Measurements from ENCODE around the gene PDE4D. TPM values are rescaled to one million over a fixed set of nuclear protein-coding genes. Genes with fewer than 3 reads are reported as not detected.
"Not testable (repeated sequence)": the region's sequence is repeated elsewhere in the genome, so short reads cannot be mapped to it uniquely, and the experiment has no call there.

Gene PDE4D
- total RNA-seq, 1 donor from 2014 or later = 11.8 TPM

DNA sequence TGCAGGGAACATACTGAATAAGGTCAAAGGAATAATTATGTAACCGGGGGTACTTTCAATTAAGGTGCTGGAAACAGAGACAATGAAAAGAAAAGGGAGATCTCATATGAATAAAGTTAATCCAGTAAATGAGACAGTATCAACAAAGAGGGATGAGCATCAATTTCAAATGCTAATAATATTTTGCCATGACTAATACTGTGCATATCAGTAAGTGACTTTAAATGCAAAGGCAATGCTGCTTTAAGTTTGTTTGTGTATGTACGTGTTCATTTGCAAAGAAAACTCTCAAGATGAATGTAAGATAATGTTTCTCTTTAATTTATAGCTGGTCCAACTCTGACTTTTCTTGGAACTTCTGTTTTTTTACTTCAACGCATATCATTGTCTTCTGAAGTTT is 139.9 kb downstream of the PDE4D start:
- H3K9me3 Mint-ChIP-seq = no peaks in the 10 kb centered on the region
- no peak overlapping the region for H3K27ac Mint-ChIP-seq (ENCODE audit: unreplicated experiment)
- DNase-seq (ENCODE audit: low read depth, low spot score) = no peak
- peaks cover 7% of the 10 kb centered on the region for H3K4me1 Mint-ChIP-seq
- no peak overlapping the region for H3K4me3 Mint-ChIP-seq
- H3K36me3 Mint-ChIP-seq (ENCODE audit: low read depth) = no peaks in the 10 kb centered on the region
- H3K27me3 Mint-ChIP-seq (ENCODE audit: low read depth) = no peaks in the 10 kb centered on the region
- TF ChIP-seq, protein P1, sequence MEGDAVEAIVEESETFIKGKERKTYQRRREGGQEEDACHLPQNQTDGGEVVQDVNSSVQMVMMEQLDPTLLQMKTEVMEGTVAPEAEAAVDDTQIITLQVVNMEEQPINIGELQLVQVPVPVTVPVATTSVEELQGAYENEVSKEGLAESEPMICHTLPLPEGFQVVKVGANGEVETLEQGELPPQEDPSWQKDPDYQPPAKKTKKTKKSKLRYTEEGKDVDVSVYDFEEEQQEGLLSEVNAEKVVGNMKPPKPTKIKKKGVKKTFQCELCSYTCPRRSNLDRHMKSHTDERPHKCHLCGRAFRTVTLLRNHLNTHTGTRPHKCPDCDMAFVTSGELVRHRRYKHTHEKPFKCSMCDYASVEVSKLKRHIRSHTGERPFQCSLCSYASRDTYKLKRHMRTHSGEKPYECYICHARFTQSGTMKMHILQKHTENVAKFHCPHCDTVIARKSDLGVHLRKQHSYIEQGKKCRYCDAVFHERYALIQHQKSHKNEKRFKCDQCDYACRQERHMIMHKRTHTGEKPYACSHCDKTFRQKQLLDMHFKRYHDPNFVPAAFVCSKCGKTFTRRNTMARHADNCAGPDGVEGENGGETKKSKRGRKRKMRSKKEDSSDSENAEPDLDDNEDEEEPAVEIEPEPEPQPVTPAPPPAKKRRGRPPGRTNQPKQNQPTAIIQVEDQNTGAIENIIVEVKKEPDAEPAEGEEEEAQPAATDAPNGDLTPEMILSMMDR (conservative IDR thresholded peaks at IDR 0.05) = no peak

DNA sequence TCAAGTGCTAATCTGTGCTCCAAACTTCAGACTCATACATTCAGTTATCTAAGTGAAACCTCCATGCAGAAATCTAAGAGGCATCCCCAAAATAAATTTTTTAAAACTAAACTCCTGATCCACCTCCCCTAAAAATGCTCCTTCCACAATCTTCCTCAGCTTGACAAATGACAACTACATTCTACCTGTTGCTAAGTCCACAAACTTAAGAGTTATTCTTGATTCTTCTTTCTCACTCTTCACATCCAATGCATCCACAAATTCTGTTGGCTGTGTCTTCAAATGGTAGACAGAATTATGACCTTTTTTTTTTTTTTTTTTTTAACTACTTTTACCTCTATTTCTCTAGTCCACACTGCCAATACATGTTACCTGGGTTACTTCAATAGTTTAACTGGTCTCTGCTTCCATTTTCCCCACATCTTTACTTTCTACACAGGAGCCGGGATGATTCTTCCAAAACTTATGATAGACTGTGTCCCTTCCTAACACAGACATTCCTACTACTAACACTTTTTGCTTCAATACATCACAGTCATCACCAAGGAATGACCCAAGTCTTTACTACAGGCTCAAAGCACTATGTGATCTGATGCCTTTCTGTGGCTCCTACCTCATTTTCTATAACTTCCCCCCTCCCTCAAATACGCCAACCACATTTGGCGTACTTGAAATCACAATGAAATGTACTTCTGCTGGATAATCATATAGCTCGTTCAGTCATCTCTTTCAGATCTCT is 143.6 kb downstream of the PDE4D start:
- no peaks in the 10 kb centered on the region for H3K9me3 Mint-ChIP-seq

DNA sequence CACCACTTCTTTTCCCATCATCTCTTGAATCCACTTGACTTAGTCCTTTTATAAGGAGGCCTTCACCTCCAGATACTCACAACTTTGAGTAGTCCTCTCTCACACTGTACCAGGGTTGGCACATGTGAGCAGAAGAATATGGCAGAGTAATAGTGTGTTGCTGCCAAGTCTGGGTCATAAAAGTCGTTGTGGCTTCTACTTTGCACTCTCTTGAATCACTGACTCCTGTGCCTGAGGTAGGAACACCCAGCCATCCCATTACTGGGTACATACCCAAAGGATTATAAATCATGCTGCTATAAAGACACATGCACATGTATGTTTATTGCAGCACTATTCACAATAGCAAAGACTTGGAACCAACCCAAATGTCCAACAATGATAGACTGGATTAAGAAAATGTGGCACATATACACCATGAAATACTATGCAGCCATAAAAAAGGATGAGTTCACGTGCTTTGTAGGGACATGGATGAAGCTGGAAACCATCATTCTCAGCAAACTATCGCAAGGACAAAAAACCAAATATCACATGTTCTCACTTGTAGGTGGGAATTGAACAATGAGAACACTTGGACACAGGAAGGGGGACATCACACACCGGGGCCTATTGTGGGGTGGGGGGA is 145.4 kb downstream of the PDE4D start:
- H3K27ac Mint-ChIP-seq (ENCODE audit: unreplicated experiment); H3K9me3 Mint-ChIP-seq; H3K4me3 Mint-ChIP-seq; DNase-seq (ENCODE audit: low read depth, low spot score); H3K4me1 Mint-ChIP-seq; H3K36me3 Mint-ChIP-seq (ENCODE audit: low read depth); H3K27me3 Mint-ChIP-seq (ENCODE audit: low read depth): not testable (repeated sequence)

More for the DNA sequence above, 143.6 kb downstream of the PDE4D start:
- Mint-ChIP-seq H3K36me3 (ENCODE audit: low read depth) (no peaks in the 10 kb centered on the region), H3K4me1 (peaks cover 7% of the 10 kb centered on the region), H3K27me3 (ENCODE audit: low read depth) (no peaks in the 10 kb centered on the region), H3K27ac (ENCODE audit: unreplicated experiment) (no peak overlapping the region), H3K4me3 (no peak overlapping the region)
- DNase-seq (ENCODE audit: low read depth, low spot score) = no peak
- TF ChIP-seq, protein P1 (conservative IDR thresholded peaks at IDR 0.05) = no peak

DNA sequence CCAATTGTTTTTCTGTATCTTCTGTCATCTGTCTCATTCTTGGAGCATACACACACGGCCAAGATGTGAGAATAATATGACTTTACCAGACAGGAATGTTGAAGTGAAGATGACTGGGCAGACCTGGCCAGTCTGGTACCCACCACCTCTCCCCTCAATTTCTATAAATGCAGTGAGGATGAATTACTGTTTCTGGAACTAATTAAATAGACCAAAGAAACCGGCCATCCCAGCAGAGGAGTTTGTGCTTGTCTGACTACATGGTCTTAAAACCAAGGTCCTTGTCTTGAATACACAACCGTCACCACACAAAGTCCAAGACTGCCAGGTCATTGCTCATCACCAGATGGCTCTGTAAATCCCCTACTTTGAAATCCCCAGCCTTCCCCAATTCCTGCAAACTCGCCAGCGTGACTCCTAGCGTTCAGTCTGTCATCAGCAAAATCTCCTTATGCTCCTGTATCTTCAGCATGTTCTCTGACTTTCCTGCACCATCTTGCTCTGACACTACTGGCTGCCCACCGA is 147.2 kb downstream of the PDE4D start:
- no peak overlapping the region for H3K27ac Mint-ChIP-seq (ENCODE audit: unreplicated experiment)
- H3K36me3 Mint-ChIP-seq (ENCODE audit: low read depth) = no peaks in the 10 kb centered on the region
- DNase-seq (ENCODE audit: low read depth, low spot score) = no peak
- H3K27me3 Mint-ChIP-seq (ENCODE audit: low read depth) = no peaks in the 10 kb centered on the region
- no peaks in the 10 kb centered on the region for H3K9me3 Mint-ChIP-seq
- H3K4me1 Mint-ChIP-seq = no peaks in the 10 kb centered on the region
- TF ChIP-seq, protein P1 (conservative IDR thresholded peaks at IDR 0.05) = no peak
- no peak overlapping the region for H3K4me3 Mint-ChIP-seq

DNA sequence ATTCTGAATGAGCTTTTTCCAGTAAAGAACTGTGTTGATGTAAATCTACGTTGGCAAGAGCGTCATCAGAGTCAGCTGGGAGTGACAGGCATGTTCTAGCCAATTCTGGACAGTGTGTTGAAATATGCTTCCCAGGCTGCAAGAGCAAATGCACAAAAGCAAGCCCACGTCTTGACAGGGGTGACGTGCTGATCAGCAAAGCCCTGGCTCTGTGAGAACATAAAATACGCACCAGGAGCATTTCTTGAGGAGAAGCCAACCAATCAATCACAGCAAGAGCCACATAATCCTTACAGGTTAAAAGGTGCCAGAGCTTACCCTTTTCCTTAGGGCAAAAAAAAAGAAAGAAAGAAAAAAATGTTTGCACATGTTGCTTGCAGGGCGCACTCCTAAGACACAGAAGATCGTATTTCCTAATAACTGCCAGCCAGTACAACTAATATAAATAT is 148.1 kb downstream of the PDE4D start:
- Mint-ChIP-seq H3K36me3 (ENCODE audit: low read depth) (no peaks in the 10 kb centered on the region), H3K27me3 (ENCODE audit: low read depth) (no peaks in the 10 kb centered on the region), H3K4me1 (no peaks in the 10 kb centered on the region), H3K9me3 (no peaks in the 10 kb centered on the region), H3K4me3 (no peak overlapping the region), H3K27ac (ENCODE audit: unreplicated experiment) (no peak overlapping the region)
- DNase-seq (ENCODE audit: low read depth, low spot score) = no peak
- TF ChIP-seq, protein P1 (conservative IDR thresholded peaks at IDR 0.05) = no peak

DNA sequence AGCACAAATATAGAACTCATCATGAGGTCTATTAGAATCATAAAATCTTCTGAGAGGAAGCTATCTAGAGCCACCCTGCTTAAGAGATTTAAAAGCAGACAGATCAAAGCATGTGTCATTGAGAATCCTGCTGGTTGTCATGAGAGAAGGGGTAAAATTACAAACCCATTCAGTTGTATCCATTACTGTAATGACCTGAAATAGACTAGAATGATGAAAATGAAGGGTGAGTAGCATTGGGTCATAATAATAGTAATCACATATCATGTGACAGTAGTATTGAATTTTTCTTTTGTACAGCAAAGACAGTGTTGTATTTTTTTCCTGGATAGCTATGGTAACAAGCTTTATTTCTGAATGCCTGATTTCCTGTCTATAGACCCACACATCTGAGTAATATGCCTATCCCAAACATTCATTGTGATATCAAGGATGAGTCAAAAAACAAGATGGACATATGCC is 149.0 kb downstream of the PDE4D start:
- H3K27ac Mint-ChIP-seq (ENCODE audit: unreplicated experiment) = no peak overlapping the region

More for the DNA sequence above, 149.0 kb downstream of the PDE4D start:
- Mint-ChIP-seq H3K4me1 (no peaks in the 10 kb centered on the region), H3K36me3 (ENCODE audit: low read depth) (no peaks in the 10 kb centered on the region), H3K27me3 (ENCODE audit: low read depth) (no peaks in the 10 kb centered on the region), H3K9me3 (no peaks in the 10 kb centered on the region), H3K4me3 (no peak overlapping the region)
- TF ChIP-seq, protein P1 (conservative IDR thresholded peaks at IDR 0.05) = no peak
- DNase-seq (ENCODE audit: low read depth, low spot score) = no peak
